ENCODE measurements around the gene ZFYVE28. TPM values are rescaled to one million over a fixed set of nuclear protein-coding genes. Genes with fewer than 3 reads are reported as not detected.
A peak's percentile ranks its signal among the peaks of the same experiment; 100 is the strongest.

ZFYVE28 gene
- total and polyA plus RNA-seq, 5 experiments from 2014 or later, result 5.0 to 12.3 (median 8.5) TPM

DNA sequence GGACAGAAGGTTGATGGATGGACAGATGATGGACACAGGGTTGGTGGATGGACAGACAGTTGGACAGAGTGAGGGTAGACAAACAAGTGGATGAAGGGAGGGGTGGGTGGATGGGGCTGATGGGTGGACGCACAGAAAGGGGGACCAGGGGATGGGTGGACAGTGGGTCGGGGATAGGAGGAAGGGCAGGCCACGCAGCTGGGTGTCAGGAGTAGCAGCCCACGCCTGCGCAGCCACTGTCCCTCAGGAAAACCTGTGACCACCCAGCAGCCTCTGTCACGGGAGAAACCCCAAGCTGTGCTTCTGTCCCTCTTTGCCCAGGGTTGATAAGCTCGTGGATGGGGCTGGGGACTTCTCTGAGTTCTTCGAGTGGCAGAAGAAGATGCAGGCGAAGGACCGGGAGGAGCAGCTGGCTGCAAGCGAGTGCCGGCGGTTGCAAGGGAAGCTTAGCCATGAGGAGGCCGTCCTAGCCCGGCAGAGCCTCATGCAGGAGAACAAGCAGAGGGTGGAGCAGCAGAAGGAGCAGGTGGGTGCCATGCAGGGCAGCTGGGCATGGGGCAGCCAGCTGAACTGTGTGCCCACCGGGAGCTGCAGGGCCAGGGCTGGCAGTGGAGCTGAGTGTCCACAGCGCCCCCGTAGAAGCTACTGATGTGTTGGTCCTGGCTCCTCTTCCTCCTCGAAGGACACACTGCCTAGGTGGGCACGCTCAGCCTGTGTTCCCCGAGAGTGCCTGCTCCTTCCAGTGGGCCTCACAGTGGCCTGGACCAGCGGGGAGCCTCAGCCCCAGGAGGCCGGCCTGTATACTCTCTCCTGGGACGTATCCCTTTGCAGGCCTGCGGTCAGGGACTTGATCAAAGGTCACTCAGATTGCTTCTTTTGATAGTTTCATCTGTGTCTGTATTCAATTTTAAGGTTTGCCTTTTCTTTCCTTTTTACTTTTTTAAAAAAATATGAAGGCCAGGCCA is 33.7 kb upstream of the ZFYVE28 start:
- H3K36me3 Mint-ChIP-seq, result no peaks in the 10 kb centered on the region
- no peaks in the 10 kb centered on the region for H3K4me1 Mint-ChIP-seq
- H3K4me3 Mint-ChIP-seq, result no peak overlapping the region
- POLR2A ChIA-PET, result no interaction called here
- peak overlapping the region in 2 of 10 donors; percentile 10 to 90 for H3K27ac Mint-ChIP-seq
- DNase-seq (no peak), ATAC-seq (no peak)
- H3K9me3 Mint-ChIP-seq, result no peaks in the 10 kb centered on the region
- no peaks in the 10 kb centered on the region for H3K27me3 Mint-ChIP-seq

DNA sequence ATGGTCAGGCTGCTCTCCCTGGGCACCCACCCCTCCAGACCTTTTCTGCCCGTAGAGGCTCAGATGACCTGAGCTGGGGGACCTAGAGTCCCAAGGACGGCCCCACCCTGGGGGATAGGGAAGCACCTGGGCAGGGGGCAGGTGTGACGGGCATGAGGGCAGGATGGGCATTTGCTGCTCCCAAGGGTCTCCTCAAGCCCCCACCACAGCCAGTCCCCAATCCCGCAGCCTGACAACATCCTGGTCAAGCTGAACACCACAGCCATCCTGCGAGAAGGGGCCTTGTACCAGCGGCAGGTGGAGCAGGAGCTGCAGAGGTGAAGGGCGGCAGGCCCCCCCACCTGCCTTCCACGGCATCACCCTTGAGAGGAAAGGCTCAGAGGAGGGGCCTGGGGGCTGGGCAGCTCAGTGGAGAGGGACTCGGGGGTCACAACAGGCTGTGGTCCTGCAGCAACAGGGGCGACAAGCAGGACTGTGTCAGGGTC is 32.6 kb upstream of the ZFYVE28 start:
- Mint-ChIP-seq H3K4me1 (no peaks in the 10 kb centered on the region), H3K36me3 (no peaks in the 10 kb centered on the region), H3K9me3 (no peaks in the 10 kb centered on the region), H3K4me3 (no peak overlapping the region), H3K27me3 (no peaks in the 10 kb centered on the region), H3K27ac (peak overlapping the region in 1 of 10 donors; percentile 10)
- POLR2A ChIA-PET, result interaction anchor here (1.0 kb wide), 1 partner anchor 16 kb away, joined by 3 read pairs; no protein-coding TSS in a partner anchor
- no peak for DNase-seq
- no peak for ATAC-seq

DNA sequence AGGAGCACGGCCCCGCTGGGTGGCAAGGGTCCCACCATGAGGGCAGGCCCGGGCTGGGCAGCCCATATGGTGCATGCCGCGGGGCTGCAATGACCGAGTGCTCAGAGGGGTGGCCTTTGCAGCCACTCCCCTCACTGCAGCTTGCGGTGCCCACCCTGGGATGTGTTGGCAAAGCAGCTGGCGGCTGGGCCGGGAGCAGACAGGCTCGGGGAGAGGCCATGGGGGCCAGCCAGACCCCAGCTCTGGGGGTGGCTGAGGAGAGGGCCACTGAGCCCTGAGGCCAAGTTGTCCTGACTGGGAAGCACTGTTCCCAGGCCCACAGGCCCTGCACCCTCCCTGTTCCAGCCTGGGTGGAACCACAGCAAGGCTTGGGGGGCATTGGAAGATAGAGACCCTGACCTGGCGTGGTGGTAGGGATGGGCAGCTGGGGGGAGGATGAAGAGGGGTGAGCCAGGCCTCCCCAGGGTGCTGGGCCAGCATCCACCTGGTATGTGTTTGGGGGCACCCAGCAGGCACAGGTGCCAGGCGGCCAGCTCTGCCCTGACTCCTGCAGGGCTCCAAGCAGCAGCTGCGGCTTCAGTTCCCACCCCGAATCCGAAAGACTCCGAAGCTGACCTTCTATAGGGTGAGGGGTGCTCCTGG is 32.1 kb upstream of the ZFYVE28 start:
- Mint-ChIP-seq H3K4me3 (no peak overlapping the region), H3K27me3 (no peaks in the 10 kb centered on the region), H3K27ac (no peak overlapping the region), H3K9me3 (no peaks in the 10 kb centered on the region), H3K4me1 (no peaks in the 10 kb centered on the region), H3K36me3 (no peaks in the 10 kb centered on the region)
- ATAC-seq, result no peak
- POLR2A ChIA-PET, result interaction anchor here (1.0 kb wide), 1 partner anchor 17 kb away, joined by 3 read pairs; no protein-coding TSS in a partner anchor
- no peak for DNase-seq

DNA sequence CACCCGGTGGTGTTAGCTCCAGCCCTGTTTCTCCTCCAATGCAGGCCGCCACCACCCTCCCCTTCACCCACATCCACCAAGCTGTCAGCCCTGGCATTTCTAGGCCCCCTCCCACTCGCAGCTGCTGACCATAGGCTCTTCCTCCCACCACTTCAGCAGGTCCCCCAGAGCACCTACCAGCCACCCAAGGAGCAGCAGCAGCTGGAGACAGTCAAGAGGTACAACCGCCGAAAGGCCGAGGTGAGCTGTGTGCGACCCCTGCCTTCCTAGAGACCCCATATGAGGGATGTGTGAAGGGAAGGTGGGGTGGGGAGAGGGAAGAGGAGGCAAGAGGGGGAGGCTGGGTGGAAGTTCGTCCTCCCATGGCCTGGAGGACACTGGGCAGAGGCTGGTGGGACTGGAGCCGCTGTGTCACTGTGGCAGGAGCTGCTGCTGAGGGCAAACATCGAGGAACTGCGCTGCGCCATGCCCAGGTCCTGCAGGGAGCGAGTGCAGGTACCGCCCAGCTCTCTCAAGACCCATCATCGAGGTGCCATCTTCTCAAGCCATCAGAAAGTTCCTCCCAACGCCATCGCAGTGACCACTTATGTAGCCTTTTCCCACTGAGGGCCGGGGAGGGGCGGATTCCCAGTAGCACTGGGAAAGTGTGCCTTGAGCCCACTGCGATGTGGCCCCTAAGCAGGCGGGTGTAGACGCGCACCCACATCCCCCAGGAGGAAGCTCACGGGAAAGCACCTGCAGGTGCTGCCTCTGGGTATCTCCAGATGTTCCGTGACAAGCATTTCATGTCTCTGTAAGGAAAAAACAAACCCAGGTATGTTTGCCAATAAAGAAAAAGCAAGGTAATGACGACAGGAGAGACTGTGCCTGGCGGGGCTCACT is 31.3 kb upstream of the ZFYVE28 start:
- H3K4me3 Mint-ChIP-seq, result no peak overlapping the region
- no peak for ATAC-seq
- no peaks in the 10 kb centered on the region for H3K9me3 Mint-ChIP-seq
- H3K27me3 Mint-ChIP-seq, result no peaks in the 10 kb centered on the region
- no peaks in the 10 kb centered on the region for H3K4me1 Mint-ChIP-seq
- no peak overlapping the region for H3K27ac Mint-ChIP-seq
- POLR2A ChIA-PET, result no interaction called here
- no peak for DNase-seq
- H3K36me3 Mint-ChIP-seq, result no peaks in the 10 kb centered on the region

DNA sequence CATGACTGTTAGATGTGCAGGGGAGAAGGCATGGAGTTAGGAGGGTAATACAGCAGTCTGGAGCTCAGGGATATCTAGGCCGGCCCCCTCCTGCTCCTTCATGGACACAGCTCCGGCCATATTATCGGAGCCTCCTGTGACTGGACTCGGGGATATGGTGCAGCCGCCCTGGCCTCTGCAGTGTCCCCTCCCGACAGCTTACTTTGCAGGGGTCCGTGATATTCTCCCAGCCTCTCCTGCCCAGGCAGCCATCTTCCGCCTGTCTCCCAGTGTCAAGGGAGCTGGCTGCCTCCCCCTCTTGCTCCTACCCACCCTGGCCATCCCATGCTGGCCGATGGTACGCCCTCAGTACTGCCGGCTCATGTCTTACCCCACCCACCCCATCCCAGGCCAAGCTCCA is 30.6 kb upstream of the ZFYVE28 start:
- POLR2A ChIA-PET, result no interaction called here
- no peaks in the 10 kb centered on the region for H3K27me3 Mint-ChIP-seq
- ATAC-seq (no peak), DNase-seq (no peak)
- no peaks in the 10 kb centered on the region for H3K36me3 Mint-ChIP-seq
- H3K4me3 Mint-ChIP-seq, result no peak overlapping the region
- H3K4me1 Mint-ChIP-seq, result no peaks in the 10 kb centered on the region
- H3K27ac Mint-ChIP-seq, result no peak overlapping the region
- H3K9me3 Mint-ChIP-seq, result no peaks in the 10 kb centered on the region

DNA sequence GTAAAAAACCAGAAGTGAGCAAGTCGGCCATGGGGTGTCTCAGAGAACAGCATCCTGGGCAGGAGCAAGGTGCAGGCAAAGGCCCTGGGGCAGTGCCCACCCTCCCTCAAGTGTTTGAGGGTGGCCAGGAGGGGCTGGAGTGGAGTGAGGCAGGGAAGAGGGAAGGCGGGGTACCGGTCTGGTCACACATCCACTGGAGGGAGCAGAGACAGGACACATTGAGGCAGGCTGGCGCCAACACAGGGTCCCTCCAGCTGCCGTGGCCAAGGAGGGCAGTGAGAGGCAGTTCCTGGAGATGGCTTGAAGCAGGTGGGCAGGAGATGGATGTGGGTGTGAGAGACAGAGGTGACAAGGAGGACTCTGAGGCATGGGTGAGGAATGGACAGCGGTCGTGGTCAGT is 30.1 kb upstream of the ZFYVE28 start:
- no peaks in the 10 kb centered on the region for H3K27me3 Mint-ChIP-seq
- H3K27ac Mint-ChIP-seq, result no peak overlapping the region
- H3K4me3 Mint-ChIP-seq, result no peak overlapping the region
- no peaks in the 10 kb centered on the region for H3K36me3 Mint-ChIP-seq
- H3K9me3 Mint-ChIP-seq, result no peaks in the 10 kb centered on the region
- POLR2A ChIA-PET, result no interaction called here
- ATAC-seq (no peak), DNase-seq (no peak)
- H3K4me1 Mint-ChIP-seq, result no peaks in the 10 kb centered on the region

DNA sequence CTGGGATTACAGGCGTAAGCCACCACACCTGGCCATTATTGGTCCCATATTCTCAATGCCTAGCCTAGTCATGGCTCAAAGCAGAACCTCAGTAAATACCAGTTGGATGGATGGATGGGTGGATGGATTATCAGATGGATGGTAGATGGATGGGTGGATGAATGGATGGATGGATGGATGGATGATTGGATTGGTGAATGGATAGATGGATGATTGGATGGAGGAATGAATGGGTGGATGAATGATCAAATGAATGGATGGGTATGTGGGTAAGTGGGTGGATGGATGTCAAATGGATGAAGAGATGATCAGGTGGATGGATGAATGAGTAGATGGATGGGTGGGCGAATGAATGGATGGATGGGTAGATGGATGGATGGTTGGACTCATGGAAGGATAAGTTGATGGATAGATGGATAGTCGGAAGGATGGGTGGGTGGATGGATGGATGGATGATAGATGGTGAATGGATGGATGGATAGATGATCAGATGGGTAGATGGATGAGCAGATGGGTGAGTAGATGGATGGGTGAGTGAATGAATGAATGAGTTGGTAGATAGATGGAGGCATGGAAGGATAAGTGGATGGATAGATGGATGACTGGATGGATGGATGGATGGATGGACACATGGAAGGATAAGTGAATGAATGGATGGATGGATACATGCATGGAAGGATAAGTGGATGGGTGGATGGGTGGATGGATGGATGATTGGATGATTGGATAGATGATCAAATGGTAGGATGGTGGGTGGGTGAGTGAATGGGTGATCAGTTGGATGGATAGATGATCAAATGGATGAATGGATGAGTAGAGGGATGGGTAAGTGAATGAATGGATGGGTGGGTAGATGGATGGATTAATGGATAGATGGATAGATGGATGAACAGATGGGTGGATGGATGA is 28.5 kb upstream of the ZFYVE28 start:
- POLR2A ChIA-PET, result no interaction called here
- H3K27ac Mint-ChIP-seq, result no peak overlapping the region
- DNase-seq (no peak), ATAC-seq (no peak)
- no peak overlapping the region for H3K4me3 Mint-ChIP-seq
- H3K9me3 Mint-ChIP-seq, result no peaks in the 10 kb centered on the region
- peaks cover 0 to under 1% (median 0%) of the 10 kb centered on the region in 4 donors for H3K4me1 Mint-ChIP-seq
- no peaks in the 10 kb centered on the region for H3K36me3 Mint-ChIP-seq
- no peaks in the 10 kb centered on the region for H3K27me3 Mint-ChIP-seq

DNA sequence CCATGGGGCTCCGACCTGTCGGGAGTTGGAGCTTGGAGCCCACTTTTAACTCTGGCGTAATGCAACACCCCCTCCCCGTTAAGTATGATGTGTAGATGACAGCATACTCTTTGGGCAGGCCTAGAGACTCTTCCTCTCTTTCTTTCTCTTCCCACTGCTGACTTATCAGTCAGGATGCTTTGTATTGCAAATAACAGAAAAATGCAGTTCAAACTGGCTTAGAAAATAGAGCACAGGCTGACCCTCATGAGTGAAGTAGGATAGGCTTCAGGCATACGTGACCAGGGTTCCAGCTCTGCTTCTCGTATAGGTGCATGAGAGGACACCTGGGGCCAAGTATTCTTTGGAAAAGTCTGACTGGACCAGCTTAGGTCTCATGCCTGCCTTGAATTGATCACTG is 27.1 kb upstream of the ZFYVE28 start:
- H3K27ac Mint-ChIP-seq, result no peak overlapping the region
- no peak overlapping the region for H3K4me3 Mint-ChIP-seq
- H3K9me3 Mint-ChIP-seq, result no peaks in the 10 kb centered on the region
- no peaks in the 10 kb centered on the region for H3K36me3 Mint-ChIP-seq
- peaks cover 2 to 7% (median 4%) of the 10 kb centered on the region in 4 donors for H3K4me1 Mint-ChIP-seq
- POLR2A ChIA-PET, result no interaction called here
- DNase-seq, result no peak
- no peak for ATAC-seq
- H3K27me3 Mint-ChIP-seq, result no peaks in the 10 kb centered on the region

DNA sequence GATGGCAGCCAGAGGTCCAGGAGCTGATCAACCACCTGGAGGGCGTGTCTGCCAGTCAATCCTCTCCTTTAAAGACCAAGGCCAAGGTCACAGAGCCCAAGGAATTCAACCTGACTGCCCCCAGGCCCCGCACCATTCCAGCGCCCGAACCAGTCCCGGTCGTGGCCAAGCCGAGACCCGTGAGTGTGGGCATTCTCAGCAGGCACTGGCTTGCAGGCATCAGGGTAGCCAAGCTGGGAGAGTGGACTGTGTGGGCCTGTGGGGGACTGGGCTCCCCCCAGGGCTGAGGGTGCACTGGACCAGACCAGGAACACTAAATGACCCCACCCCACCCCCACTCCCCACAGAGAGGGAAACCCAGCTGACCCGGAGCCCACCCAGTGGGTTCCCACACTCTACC is 26.7 kb upstream of the ZFYVE28 start:
- Mint-ChIP-seq H3K36me3 (no peaks in the 10 kb centered on the region), H3K9me3 (no peaks in the 10 kb centered on the region), H3K4me3 (no peak overlapping the region), H3K27ac (no peak overlapping the region), H3K27me3 (no peaks in the 10 kb centered on the region), H3K4me1 (peaks cover 2 to 7% (median 4%) of the 10 kb centered on the region in 4 donors)
- DNase-seq, result no peak
- POLR2A ChIA-PET, result no interaction called here
- ATAC-seq, result no peak

DNA sequence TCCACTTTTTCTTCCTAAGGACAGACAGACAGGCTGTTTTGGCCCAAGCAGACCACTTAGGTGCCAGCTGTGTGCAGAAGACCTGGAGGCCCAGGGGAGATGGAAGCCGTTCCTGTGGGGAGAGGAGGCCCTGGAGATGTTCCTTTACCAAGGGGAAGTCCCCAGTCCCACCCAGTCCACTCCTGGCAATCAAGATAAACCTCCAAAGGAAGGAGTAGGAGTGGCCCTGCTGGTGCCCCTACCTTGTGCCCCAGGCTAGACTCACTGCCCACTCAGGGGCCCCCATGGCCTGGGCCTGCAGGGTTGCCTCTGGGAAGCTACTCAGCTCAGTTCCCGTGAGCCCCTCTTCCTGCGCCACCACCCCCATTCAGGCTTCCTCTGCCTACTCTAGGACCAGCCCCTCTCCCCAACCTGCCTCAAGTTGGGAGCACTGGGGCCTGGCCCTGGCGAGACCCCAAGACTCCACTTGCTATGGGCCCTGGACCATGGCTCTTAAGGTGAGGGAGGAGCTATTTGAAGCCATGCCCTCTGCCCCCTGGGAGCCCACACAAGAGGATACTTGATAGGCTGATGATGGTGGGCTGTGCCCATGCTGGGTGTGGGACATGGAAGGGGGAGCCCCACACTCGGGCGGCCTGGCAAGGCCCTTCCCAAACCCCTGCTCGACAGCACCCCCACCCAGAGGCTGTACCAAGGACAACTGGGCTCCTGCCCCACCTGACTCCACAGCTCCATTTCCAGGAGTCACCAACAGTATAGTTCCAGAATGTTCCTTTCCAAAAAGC is 25.7 kb upstream of the ZFYVE28 start:
- ATAC-seq, result no peak

DNA sequence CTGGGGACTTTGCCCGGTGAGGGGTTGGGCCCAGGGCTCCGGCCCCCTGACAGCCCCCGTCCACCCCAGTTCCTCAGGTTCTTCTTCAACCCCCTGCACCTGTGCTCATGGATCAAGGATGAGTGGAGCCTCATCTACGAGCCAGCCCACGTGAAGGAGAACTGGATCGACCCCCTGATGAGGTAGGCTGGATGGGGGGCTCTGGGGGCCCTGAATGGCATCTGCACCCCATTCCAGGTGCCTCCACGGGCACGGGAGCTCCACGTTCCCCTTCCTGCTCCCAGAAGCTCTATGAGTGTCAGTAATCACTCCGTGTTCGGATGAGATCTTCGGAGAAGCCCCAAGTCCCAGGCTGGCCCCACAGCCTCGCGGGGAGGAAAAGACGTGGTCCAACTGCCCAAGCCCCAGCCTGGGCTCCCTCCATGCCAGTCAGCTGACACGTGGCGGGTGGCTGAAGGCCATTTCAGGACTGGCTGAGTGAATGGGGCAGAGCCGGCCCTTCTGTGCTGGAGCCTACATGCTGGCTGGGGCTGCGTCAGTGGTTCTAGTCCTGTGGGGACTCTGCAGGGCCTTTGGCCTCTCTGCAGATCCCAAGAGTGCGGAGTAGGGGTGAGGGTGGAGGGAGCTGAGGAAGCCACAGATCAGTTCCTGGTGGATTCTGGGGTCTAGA is 24.8 kb upstream of the ZFYVE28 start:
- POLR2A ChIA-PET, result no interaction called here
- no peak for ATAC-seq
- Mint-ChIP-seq H3K27ac (peak overlapping the region in 2 of 10 donors; percentile 18 to 27), H3K4me1 (peaks cover 2 to 7% (median 4%) of the 10 kb centered on the region in 4 donors), H3K36me3 (no peaks in the 10 kb centered on the region), H3K4me3 (no peak overlapping the region), H3K9me3 (no peaks in the 10 kb centered on the region), H3K27me3 (no peaks in the 10 kb centered on the region)
- DNase-seq, result no peak

More for the DNA sequence above, 25.7 kb upstream of the ZFYVE28 start:
- Mint-ChIP-seq H3K4me3 (no peak overlapping the region), H3K4me1 (peaks cover 2 to 7% (median 4%) of the 10 kb centered on the region in 4 donors), H3K9me3 (no peaks in the 10 kb centered on the region), H3K36me3 (no peaks in the 10 kb centered on the region), H3K27ac (no peak overlapping the region), H3K27me3 (no peaks in the 10 kb centered on the region)
- POLR2A ChIA-PET, result no interaction called here
- DNase-seq, result no peak

Data from naive thymus-derived CD8-positive, alpha-beta T cell (primary cell).